CD14-positive monocyte (primary cell): ENCODE measurements around the gene GALR2. TPM values are rescaled to one million over a fixed set of nuclear protein-coding genes. Genes with fewer than 3 reads are reported as not detected.

ENCODE experiments used
- DNase-seq, 3 donors: peaks; one replicate each; pipeline ENCODE4 v3.0.0-alpha.2; 2011 to 2022
- H2AFZ ChIP-seq: 2 replicates; pipeline ENCODE4 v1.6.0; 2012; ENCODE audit warnings: mild to moderate bottlenecking, low read depth, low read length, inconsistent platforms; ENCODE audit not compliant: insufficient read depth, poor library complexity, severe bottlenecking
- H3K27ac ChIP-seq, 2 donors: 1 replicate in 1 of 2; 2 replicates in 1 of 2; pipeline ENCODE4 v1.5.1; 2012 to 2013; ENCODE audit warnings: low read length in 2 of 2, control low read depth in 1 of 2, inconsistent platforms in 1 of 2, low read depth in 1 of 2, mild to moderate bottlenecking in 1 of 2
- H3K27me3 ChIP-seq, 2 donors: one replicate each; pipeline versions ENCODE4 v1.6.0 to v1.6.1; 2011 to 2013; ENCODE audit warnings: low read length in 2 of 2; ENCODE audit not compliant: control insufficient read depth in 2 of 2, insufficient read depth in 2 of 2
- H3K36me3 ChIP-seq, 2 donors: replicated peaks in 1 of 2; 1 replicate in 1 of 2; 2 replicates in 1 of 2; pipeline versions ENCODE4 v1.5.1 to v1.6.1; 2012 to 2013; ENCODE audit warnings: low read length in 2 of 2, control low read depth in 1 of 2, inconsistent platforms in 1 of 2, mild to moderate bottlenecking in 1 of 2; ENCODE audit not compliant: insufficient read depth in 2 of 2, control insufficient read depth in 1 of 2
- H3K4me1 ChIP-seq, 2 donors: 1 replicate in 1 of 2; 2 replicates in 1 of 2; pipeline versions ENCODE4 v1.5.1 to v1.6.1; 2012 to 2013; ENCODE audit warnings: low read length in 2 of 2, control low read depth in 1 of 2, inconsistent platforms in 1 of 2, mild to moderate bottlenecking in 1 of 2, moderate library complexity in 1 of 2; ENCODE audit not compliant: insufficient read depth in 2 of 2, control insufficient read depth in 1 of 2
- H3K4me2 ChIP-seq: replicated peaks from 2 replicates; pipeline ENCODE3; 2012; ENCODE audit warnings: low read length, moderate library complexity, mild to moderate bottlenecking; ENCODE audit not compliant: poor library complexity, severe bottlenecking; ENCODE audit errors: extremely low read depth
- H3K4me3 ChIP-seq, 3 experiments: fragments of 200-600 bp in 1 of 3; sonication (generic) in 1 of 3; replicated peaks in 1 of 3; 1 replicate in 2 of 3; 2 replicates in 1 of 3; pipeline ENCODE4 v1.5.1; 2011 to 2013; ENCODE audit warnings: low read length in 3 of 3, mild to moderate bottlenecking in 3 of 3, control low read depth in 2 of 3, low read depth in 2 of 3, inconsistent platforms in 1 of 3, moderate library complexity in 1 of 3
- H3K79me2 ChIP-seq: 2 replicates; pipeline ENCODE4 v1.6.0; 2012; ENCODE audit warnings: mild to moderate bottlenecking, control low read depth, inconsistent platforms, low read length, moderate library complexity; ENCODE audit not compliant: insufficient read depth
- H3K9ac ChIP-seq: 2 replicates; pipeline ENCODE4 v1.6.0; 2017; ENCODE audit warnings: low read length, mild to moderate bottlenecking; ENCODE audit not compliant: insufficient read depth, poor library complexity, severe bottlenecking
- H3K9me3 ChIP-seq, 2 donors: replicated peaks in 1 of 2; 1 replicate in 1 of 2; 2 replicates in 1 of 2; pipeline versions ENCODE4 v1.5.1 to v1.6.1; 2012 to 2013; ENCODE audit warnings: low read length in 2 of 2, control low read depth in 1 of 2; ENCODE audit not compliant: control insufficient read depth in 1 of 2, insufficient read depth in 1 of 2
- H4K20me1 ChIP-seq: 2 replicates; pipeline ENCODE4 v1.6.0; 2012; ENCODE audit warnings: mild to moderate bottlenecking, low read length, control low read depth, moderate library complexity; ENCODE audit not compliant: insufficient read depth
- H3K27ac Mint-ChIP-seq, 7 donors: one replicate each; pipeline ENCODE4 v1.8.0; 2020; ENCODE audit warnings: mild to moderate bottlenecking in 7 of 7, mixed read lengths in 7 of 7, moderate library complexity in 6 of 7, inconsistent platforms in 2 of 7
- H3K27me3 Mint-ChIP-seq, 3 donors: one replicate each; pipeline ENCODE4 v1.8.0; 2021 to 2022; ENCODE audit warnings: low read depth in 3 of 3, mild to moderate bottlenecking in 3 of 3, mixed read lengths in 3 of 3, moderate library complexity in 3 of 3, inconsistent platforms in 1 of 3
- H3K36me3 Mint-ChIP-seq, 2 donors: one replicate each; pipeline ENCODE4 v1.8.0; 2020; ENCODE audit warnings: mixed read lengths in 2 of 2, inconsistent platforms in 1 of 2, mild to moderate bottlenecking in 1 of 2
- H3K4me1 Mint-ChIP-seq: one replicate; pipeline ENCODE4 v1.8.0; 2020; ENCODE audit warnings: mild to moderate bottlenecking, mixed read lengths
- H3K4me3 Mint-ChIP-seq, 2 donors: one replicate each; pipeline ENCODE4 v1.8.0; 2020; ENCODE audit warnings: mild to moderate bottlenecking in 2 of 2, mixed read lengths in 2 of 2, moderate library complexity in 1 of 2
- H3K9me3 Mint-ChIP-seq, 7 donors: one replicate each; pipeline ENCODE4 v1.8.0; 2020 to 2022; ENCODE audit warnings: mixed read lengths in 7 of 7, mild to moderate bottlenecking in 6 of 7, moderate library complexity in 6 of 7, inconsistent platforms in 2 of 7
- WGBS: methylation state at CpG from one replicate; pipeline ENCODE4 v1.1.5; 2013; ENCODE audit warnings: missing lambda C conversion rate; ENCODE audit not compliant: insufficient coverage; 5-methylcytosine and 5-hydroxymethylcytosine counted together
- intact Hi-C, 2 donors: fragments of 100-400 bp; cut with micrococcal nuclease; formaldehyde crosslinking; loops; one replicate each; pipeline versions ENCODE4 v1.15.0 to v1.15.1; 2023
- polyA plus RNA-seq, 3 donors: library from polyadenylated mRNA; depleted of rRNA in 1 of 3; unstranded in 2 of 3; stranded (reverse) in 1 of 3; fragments of 300-500 nt in 2 of 3; fragments of >200 nt in 1 of 3; fragmentation: Illumina TruSeq in 2 of 3; gene quantifications; 1 replicate in 2 of 3; 2 replicates in 1 of 3; pipeline ENCODE4 v1.2.3, GENCODE V29; 2012 to 2021
- TF ChIP-seq, protein P1 (sequence below): fragments of 200-600 bp; IDR thresholded peaks from one replicate; pipeline ENCODE4 v1.8.0; 2022; ENCODE audit warnings: antibody characterized with exemption, mild to moderate bottlenecking

GALR2 gene
- polyA plus RNA-seq, 3 donors, result 0.22 to 4.8 (median 1.1) TPM

GRCh38 chr17:76095943-76096342, 21.4 kb downstream of the GALR2 start:
- TF ChIP-seq, protein P1, sequence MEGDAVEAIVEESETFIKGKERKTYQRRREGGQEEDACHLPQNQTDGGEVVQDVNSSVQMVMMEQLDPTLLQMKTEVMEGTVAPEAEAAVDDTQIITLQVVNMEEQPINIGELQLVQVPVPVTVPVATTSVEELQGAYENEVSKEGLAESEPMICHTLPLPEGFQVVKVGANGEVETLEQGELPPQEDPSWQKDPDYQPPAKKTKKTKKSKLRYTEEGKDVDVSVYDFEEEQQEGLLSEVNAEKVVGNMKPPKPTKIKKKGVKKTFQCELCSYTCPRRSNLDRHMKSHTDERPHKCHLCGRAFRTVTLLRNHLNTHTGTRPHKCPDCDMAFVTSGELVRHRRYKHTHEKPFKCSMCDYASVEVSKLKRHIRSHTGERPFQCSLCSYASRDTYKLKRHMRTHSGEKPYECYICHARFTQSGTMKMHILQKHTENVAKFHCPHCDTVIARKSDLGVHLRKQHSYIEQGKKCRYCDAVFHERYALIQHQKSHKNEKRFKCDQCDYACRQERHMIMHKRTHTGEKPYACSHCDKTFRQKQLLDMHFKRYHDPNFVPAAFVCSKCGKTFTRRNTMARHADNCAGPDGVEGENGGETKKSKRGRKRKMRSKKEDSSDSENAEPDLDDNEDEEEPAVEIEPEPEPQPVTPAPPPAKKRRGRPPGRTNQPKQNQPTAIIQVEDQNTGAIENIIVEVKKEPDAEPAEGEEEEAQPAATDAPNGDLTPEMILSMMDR, result no peak
- Histone ChIP-seq H3K79me2 (no peaks in the 10 kb centered on the region), H3K36me3 (peaks cover 80 to 97% of the 10 kb centered on the region in 2 donors), H3K27ac (no peak overlapping the region), H3K4me2 (no peak overlapping the region), H2AFZ (no peak overlapping the region), H3K4me3 (no peak overlapping the region), H4K20me1 (no peaks in the 10 kb centered on the region), H3K4me1 (no peaks in the 10 kb centered on the region), H3K9me3 (no peaks in the 10 kb centered on the region), H3K9ac (no peak overlapping the region), H3K27me3 (no peaks in the 10 kb centered on the region)
- Mint-ChIP-seq H3K4me3 (no peak overlapping the region), H3K27ac (peak overlapping the region in 1 of 7 donors; percentile 64), H3K4me1 (peaks cover 2% of the 10 kb centered on the region), H3K36me3 (peaks cover 70 to 99% of the 10 kb centered on the region in 2 donors), H3K9me3 (no peaks in the 10 kb centered on the region), H3K27me3 (no peaks in the 10 kb centered on the region)
- intact Hi-C loops, result no loop called here
- 98% methylated on average over 12 of the region's 13 CpGs for WGBS
- DNase-seq, result no peak

DNA sequence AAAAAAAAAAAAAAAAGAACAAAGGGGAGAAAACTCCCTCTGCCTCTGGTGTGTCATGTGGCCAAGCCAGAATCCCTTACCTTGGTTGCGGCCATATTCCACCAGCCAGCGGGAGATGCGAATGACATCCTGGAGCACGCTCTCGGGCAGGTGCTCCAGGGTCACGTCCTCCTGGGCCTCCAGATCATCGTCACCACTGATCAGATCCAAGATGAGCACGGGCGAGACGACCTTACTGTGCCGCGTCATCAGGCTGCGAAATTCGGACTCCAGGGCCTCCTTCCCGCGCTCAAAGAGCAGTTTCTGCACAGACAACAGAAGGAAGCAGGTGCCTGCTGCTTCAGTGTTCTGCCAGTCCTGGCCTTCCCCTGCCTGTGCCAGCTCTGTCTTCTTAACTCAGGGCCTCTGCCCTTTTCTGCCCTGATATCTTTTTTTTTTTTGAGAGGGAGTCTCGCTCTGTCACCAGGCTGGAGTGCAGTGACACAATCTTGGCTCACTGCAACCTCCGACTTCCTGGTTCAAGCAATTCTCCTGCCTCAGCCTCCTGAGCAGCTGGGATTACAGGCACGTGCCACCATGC, 23.2 kb downstream of the GALR2 start:
- no peaks in the 10 kb centered on the region for H3K27me3 Mint-ChIP-seq
- H3K4me3 ChIP-seq, result no peak overlapping the region
- TF ChIP-seq, protein P1, result no peak
- H3K4me3 Mint-ChIP-seq, result no peak overlapping the region
- no peak overlapping the region for H3K4me2 ChIP-seq
- peaks cover 67 to 90% of the 10 kb centered on the region in 2 donors for H3K36me3 Mint-ChIP-seq
- H3K9me3 Mint-ChIP-seq, result no peaks in the 10 kb centered on the region
- peaks cover 5% of the 10 kb centered on the region for H3K4me1 Mint-ChIP-seq
- no peak overlapping the region for H2AFZ ChIP-seq
- no peak overlapping the region for H3K27ac ChIP-seq
- intact Hi-C loops, result no loop called here
- peak in 1 of 3 donors; percentile 3 for DNase-seq
- 96% methylated on average over 17 of the region's 19 CpGs for WGBS
- H3K79me2 ChIP-seq, result peaks cover 13% of the 10 kb centered on the region
- no peaks in the 10 kb centered on the region for H3K27me3 ChIP-seq
- peak overlapping the region in 3 of 7 donors; percentile 45 to 53 (median 51) for H3K27ac Mint-ChIP-seq
- H3K9me3 ChIP-seq, result no peaks in the 10 kb centered on the region
- no peaks in the 10 kb centered on the region for H4K20me1 ChIP-seq
- peaks cover 75 to 91% of the 10 kb centered on the region in 2 donors for H3K36me3 ChIP-seq
- H3K9ac ChIP-seq, result no peak overlapping the region
- H3K4me1 ChIP-seq, result peaks cover 7 to 9% of the 10 kb centered on the region in 2 donors
